ENCODE results near the gene TAS2R1. TPM values are rescaled to one million over a fixed set of nuclear protein-coding genes. Genes with fewer than 3 reads are reported as not detected.

TAS2R1 gene
- total RNA-seq, 1 experiment from 2014 or later = not detected

DNA sequence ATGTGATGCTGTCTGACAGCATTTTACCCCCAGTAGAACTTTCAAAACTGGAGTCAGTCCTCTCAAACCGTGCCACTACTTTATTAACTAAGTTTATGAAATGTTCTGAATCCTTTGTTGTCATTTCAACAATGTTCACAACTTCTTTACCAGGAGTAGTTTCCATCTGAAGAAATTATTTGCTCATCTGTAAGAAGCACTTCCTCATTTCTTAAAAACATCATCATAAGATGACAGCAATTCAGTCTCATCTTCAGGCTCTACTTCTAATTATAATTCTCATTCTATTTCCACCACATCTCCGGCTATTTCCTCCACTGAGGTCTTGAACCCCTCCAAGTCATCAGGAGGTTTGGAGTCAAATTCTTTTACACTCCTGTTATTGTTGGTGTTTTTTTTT, 2.3 kb upstream of the TAS2R1 start:
- POLR2A ChIA-PET = no interaction called here
- intact Hi-C loops (cut with micrococcal nuclease) = no loop called here
- Mint-ChIP-seq H3K4me1 (ENCODE audit: insufficient read depth, unreplicated experiment) (no peaks in the 10 kb centered on the region), H3K4me3 (ENCODE audit: unreplicated experiment) (no peak overlapping the region), H3K27ac (ENCODE audit: low read depth, unreplicated experiment) (no peak overlapping the region), H3K27me3 (ENCODE audit: insufficient read depth, unreplicated experiment) (no peaks in the 10 kb centered on the region), H3K9me3 (ENCODE audit: unreplicated experiment) (peaks cover 27% of the 10 kb centered on the region), H3K36me3 (ENCODE audit: insufficient read depth, unreplicated experiment) (no peaks in the 10 kb centered on the region)
- no peak for DNase-seq (ENCODE audit: unreplicated experiment)
- CTCF ChIA-PET = no interaction called here
- no TSS peak for BruUV-seq (replicated peaks)
- TF ChIP-seq, protein P1, sequence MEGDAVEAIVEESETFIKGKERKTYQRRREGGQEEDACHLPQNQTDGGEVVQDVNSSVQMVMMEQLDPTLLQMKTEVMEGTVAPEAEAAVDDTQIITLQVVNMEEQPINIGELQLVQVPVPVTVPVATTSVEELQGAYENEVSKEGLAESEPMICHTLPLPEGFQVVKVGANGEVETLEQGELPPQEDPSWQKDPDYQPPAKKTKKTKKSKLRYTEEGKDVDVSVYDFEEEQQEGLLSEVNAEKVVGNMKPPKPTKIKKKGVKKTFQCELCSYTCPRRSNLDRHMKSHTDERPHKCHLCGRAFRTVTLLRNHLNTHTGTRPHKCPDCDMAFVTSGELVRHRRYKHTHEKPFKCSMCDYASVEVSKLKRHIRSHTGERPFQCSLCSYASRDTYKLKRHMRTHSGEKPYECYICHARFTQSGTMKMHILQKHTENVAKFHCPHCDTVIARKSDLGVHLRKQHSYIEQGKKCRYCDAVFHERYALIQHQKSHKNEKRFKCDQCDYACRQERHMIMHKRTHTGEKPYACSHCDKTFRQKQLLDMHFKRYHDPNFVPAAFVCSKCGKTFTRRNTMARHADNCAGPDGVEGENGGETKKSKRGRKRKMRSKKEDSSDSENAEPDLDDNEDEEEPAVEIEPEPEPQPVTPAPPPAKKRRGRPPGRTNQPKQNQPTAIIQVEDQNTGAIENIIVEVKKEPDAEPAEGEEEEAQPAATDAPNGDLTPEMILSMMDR (IDR thresholded peaks at IDR 0.05; ENCODE audit: unreplicated experiment) = no peak

DNA sequence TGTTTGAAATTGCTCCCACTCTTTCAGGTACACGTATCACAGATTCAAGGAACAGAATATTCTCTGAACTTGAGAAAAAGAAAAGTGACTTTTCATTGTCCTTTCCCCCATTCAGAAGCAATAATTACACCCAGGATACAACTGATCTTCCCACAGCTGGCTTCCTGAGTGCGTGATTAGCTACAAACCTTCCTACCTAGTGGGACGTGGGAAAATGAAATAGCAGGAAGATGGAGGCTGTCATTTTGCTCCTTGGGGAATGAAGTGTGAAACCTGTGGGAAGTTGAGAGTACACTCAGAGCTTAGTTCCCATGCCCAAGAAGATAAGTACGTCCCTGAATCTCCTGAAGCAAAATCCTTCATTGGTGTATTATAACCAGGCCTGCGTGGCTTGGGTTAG, 2.6 kb downstream of the TAS2R1 start:
- H3K9me3 Mint-ChIP-seq (ENCODE audit: unreplicated experiment) = no peaks in the 10 kb centered on the region
- TF ChIP-seq, protein P1 (IDR thresholded peaks at IDR 0.05; ENCODE audit: unreplicated experiment) = no peak
- H3K36me3 Mint-ChIP-seq (ENCODE audit: insufficient read depth, unreplicated experiment) = no peaks in the 10 kb centered on the region
- BruUV-seq (replicated peaks) = no TSS peak
- no peak overlapping the region for H3K4me3 Mint-ChIP-seq (ENCODE audit: unreplicated experiment)
- DNase-seq (ENCODE audit: unreplicated experiment) = no peak
- H3K4me1 Mint-ChIP-seq (ENCODE audit: insufficient read depth, unreplicated experiment) = peaks cover 3% of the 10 kb centered on the region
- H3K27ac Mint-ChIP-seq (ENCODE audit: low read depth, unreplicated experiment) = no peak overlapping the region
- CTCF ChIA-PET = no interaction called here
- POLR2A ChIA-PET = no interaction called here
- intact Hi-C loops (cut with micrococcal nuclease) = no loop called here
- no peaks in the 10 kb centered on the region for H3K27me3 Mint-ChIP-seq (ENCODE audit: insufficient read depth, unreplicated experiment)

DNA sequence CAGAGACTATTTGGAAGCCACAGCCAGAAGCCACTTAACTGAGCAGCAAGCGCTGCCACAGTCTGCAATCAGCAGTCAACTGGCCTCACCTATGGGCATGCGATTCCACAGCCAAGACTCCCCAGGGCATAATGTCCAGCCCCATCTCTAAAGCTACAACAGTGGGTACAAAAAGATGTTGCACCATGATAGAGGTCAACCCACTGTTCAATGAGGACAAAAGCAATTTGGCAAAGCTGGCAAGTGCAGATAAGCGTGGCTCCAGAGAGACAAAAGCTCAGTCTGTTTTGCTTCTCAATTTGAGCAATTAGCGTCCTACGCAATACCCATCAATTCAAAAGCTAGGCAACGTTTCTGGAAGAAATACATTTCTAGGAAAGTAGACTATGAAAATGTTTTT, 3.2 kb downstream of the TAS2R1 start:
- no TSS peak for BruUV-seq (replicated peaks)
- TF ChIP-seq, protein P1 (IDR thresholded peaks at IDR 0.05; ENCODE audit: unreplicated experiment) = no peak
- CTCF ChIA-PET = no interaction called here
- Mint-ChIP-seq H3K4me1 (ENCODE audit: insufficient read depth, unreplicated experiment) (peaks cover 5% of the 10 kb centered on the region), H3K4me3 (ENCODE audit: unreplicated experiment) (no peak overlapping the region), H3K9me3 (ENCODE audit: unreplicated experiment) (no peaks in the 10 kb centered on the region), H3K27me3 (ENCODE audit: insufficient read depth, unreplicated experiment) (no peaks in the 10 kb centered on the region), H3K27ac (ENCODE audit: low read depth, unreplicated experiment) (no peak overlapping the region), H3K36me3 (ENCODE audit: insufficient read depth, unreplicated experiment) (no peaks in the 10 kb centered on the region)
- POLR2A ChIA-PET = no interaction called here
- DNase-seq (ENCODE audit: unreplicated experiment) = no peak
- intact Hi-C loops (cut with micrococcal nuclease) = no loop called here

DNA sequence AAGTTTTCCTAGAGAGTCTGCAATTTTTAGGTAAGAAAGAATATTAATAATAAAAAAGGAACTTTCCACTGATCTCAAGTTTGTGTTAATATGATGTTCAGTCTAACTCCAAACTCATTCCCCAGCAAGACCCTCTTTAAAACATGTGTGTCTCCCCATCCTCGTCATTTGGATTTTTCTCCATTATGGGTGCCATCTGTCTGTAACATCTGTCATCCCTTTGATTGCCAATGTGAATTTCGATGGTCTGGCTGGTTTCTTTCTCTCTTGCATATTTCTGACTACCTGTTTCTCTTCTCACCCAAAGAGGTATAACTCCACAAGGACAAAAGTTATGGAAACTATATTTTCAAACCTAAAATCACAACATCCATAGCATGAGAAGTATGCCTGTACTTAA, 4.4 kb downstream of the TAS2R1 start:
- CTCF ChIA-PET = interaction anchor here (0.6 kb wide), 1 partner anchor 28 kb away, joined by 3 read pairs; no protein-coding TSS in a partner anchor
- Mint-ChIP-seq H3K9me3 (ENCODE audit: unreplicated experiment) (no peaks in the 10 kb centered on the region), H3K4me3 (ENCODE audit: unreplicated experiment) (no peak overlapping the region), H3K27me3 (ENCODE audit: insufficient read depth, unreplicated experiment) (no peaks in the 10 kb centered on the region), H3K4me1 (ENCODE audit: insufficient read depth, unreplicated experiment) (peaks cover 5% of the 10 kb centered on the region), H3K36me3 (ENCODE audit: insufficient read depth, unreplicated experiment) (no peaks in the 10 kb centered on the region), H3K27ac (ENCODE audit: low read depth, unreplicated experiment) (no peak overlapping the region)
- DNase-seq (ENCODE audit: unreplicated experiment) = no peak
- POLR2A ChIA-PET = no interaction called here
- TF ChIP-seq, protein P1 (IDR thresholded peaks at IDR 0.05; ENCODE audit: unreplicated experiment) = no peak
- intact Hi-C loops (cut with micrococcal nuclease) = no loop called here
- no TSS peak for BruUV-seq (replicated peaks)

All from MCF 10A (cell line).